VCaP (cell line): ENCODE results near the gene MED17.

Experiments used
- H3K27ac ChIP-seq: fragments of 450-650 bp; 2 replicates; pipeline ENCODE4 v1.5.1; 2017
- TF ChIP-seq, protein P1 (sequence below): fragments of 450-650 bp; conservative IDR thresholded peaks from 2 replicates; pipeline ENCODE4 v1.5.1; 2017; ENCODE audit warnings: mild to moderate bottlenecking, moderate library complexity

The MED17 gene

GRCh38 chr11:93857413-93858120, 73.5 kb downstream of the MED17 start:
- no peak overlapping the region for H3K27ac ChIP-seq
- TF ChIP-seq, protein P1, sequence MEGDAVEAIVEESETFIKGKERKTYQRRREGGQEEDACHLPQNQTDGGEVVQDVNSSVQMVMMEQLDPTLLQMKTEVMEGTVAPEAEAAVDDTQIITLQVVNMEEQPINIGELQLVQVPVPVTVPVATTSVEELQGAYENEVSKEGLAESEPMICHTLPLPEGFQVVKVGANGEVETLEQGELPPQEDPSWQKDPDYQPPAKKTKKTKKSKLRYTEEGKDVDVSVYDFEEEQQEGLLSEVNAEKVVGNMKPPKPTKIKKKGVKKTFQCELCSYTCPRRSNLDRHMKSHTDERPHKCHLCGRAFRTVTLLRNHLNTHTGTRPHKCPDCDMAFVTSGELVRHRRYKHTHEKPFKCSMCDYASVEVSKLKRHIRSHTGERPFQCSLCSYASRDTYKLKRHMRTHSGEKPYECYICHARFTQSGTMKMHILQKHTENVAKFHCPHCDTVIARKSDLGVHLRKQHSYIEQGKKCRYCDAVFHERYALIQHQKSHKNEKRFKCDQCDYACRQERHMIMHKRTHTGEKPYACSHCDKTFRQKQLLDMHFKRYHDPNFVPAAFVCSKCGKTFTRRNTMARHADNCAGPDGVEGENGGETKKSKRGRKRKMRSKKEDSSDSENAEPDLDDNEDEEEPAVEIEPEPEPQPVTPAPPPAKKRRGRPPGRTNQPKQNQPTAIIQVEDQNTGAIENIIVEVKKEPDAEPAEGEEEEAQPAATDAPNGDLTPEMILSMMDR, result no peak

- TF ChIP-seq, protein P1, result no peak
Measured at GRCh38 chr11:93858121-93858775, 74.2 kb downstream of the MED17 start.

DNA sequence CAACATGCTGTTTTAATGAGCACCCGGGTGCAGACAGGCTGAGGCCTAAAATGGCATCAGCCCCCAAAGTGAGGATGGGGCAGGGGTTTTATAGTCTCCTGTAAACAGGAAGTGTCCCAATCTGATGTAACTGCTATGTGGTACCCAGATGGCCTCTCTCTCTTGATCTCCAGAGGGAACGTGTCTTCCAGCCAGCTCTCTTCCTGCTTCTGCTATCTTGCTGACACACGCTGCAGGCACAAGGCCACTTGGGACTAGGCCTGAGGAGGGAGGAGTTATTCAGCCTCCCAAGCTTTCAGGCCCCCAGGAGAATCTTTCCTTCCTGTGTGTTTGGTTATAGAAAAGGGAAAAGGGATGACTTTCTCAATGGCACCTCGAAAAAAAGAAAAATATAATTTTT, 77.7 kb downstream of the MED17 start:
- TF ChIP-seq, protein P1, result no peak
- H3K27ac ChIP-seq, result no peak overlapping the region

More at GRCh38 chr11:93858121-93858775, 74.2 kb downstream of the MED17 start:
- no peak overlapping the region for H3K27ac ChIP-seq
